ENCODE measurements around the gene ULK1.
A peak's percentile ranks its signal among the peaks of the same experiment; 100 is the strongest.
"Not testable (repeated sequence)": the region's sequence is repeated elsewhere in the genome, so short reads cannot be mapped to it uniquely, and the experiment has no call there.

ULK1 gene

GRCh38 chr12:131948713-131949430 is 54.5 kb downstream of the ULK1 start:
- intact Hi-C loops (cut with DNase I) = loop anchor here (2.0 to 5.0 kb wide), 2 partner anchors 20 to 112 kb away; partner anchors contain the start of gene PUS1
- peak in 2 of 42 donors; percentile 6 to 32 for DNase-seq

GRCh38 chr12:131949431-131950181 is 55.2 kb downstream of the ULK1 start, which contains the start of gene EP400:
Gene EP400, plus strand, starts transcription at chr12:131949942. Its CDS starts 10,678 bp downstream, at chr12:131960620.
- intact Hi-C loops (cut with DNase I) = loop anchor here (2.0 to 5.0 kb wide), 2 partner anchors 21 to 112 kb away; partner anchors contain the start of gene PUS1
- DNase-seq = peak; percentile 85 to 97 (median 94)

- intact Hi-C loops (cut with DNase I) = no loop called here
- peak in 15 of 42 donors; percentile 20 to 55 (median 36) for DNase-seq
Measured at GRCh38 chr12:131950182-131950913, 55.9 kb downstream of the ULK1 start.

DNA sequence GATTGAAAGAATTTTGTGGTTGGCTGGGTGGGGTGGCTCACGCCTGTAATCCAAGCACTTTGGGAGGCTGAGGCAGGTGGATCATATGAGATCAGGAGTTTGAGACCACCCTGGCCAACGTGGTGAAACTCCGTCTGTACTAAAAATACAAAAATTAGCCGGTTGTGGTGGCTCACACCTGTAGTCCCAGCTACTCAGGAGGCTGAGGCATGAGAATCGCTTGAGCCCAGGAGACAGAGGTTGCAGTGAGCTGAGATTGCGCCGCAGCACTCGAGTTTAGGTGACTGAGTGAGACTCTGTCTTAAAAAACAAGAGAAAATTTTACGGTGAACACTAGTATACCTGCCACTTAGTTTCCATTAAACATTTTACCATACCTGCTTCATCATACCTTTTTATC is 59.4 kb downstream of the ULK1 start:
- DNase-seq = peak in 2 of 42 donors; percentile 1 to 22
- intact Hi-C loops (cut with DNase I) = not testable (repeated sequence)

- intact Hi-C loops (cut with DNase I) = not testable (repeated sequence)
- peak in 3 of 42 donors; percentile 3 to 4 (median 4) for DNase-seq
Measured at GRCh38 chr12:131954460-131954859, 60.0 kb downstream of the ULK1 start.

GRCh38 chr12:131959116-131959515 is 64.7 kb downstream of the ULK1 start:
- DNase-seq = peak in 3 of 42 donors; percentile 2 to 26 (median 20)

GRCh38 chr12:131959641-131960589 is 65.5 kb downstream of the ULK1 start:
- peak in 6 of 42 donors; percentile 28 to 61 (median 30) for DNase-seq
- intact Hi-C loops (cut with DNase I) = no loop called here

More at GRCh38 chr12:131959116-131959515, 64.7 kb downstream of the ULK1 start:
- intact Hi-C loops (cut with DNase I) = no loop called here

GRCh38 chr12:131960590-131961325 is 66.3 kb downstream of the ULK1 start:
- peak in 22 of 42 donors; percentile 10 to 69 (median 44) for DNase-seq
- intact Hi-C loops (cut with DNase I) = not testable (repeated sequence)

- intact Hi-C loops (cut with DNase I); DNase-seq: not testable (repeated sequence)
Measured at GRCh38 chr12:131961328-131961727, 66.9 kb downstream of the ULK1 start.

DNA sequence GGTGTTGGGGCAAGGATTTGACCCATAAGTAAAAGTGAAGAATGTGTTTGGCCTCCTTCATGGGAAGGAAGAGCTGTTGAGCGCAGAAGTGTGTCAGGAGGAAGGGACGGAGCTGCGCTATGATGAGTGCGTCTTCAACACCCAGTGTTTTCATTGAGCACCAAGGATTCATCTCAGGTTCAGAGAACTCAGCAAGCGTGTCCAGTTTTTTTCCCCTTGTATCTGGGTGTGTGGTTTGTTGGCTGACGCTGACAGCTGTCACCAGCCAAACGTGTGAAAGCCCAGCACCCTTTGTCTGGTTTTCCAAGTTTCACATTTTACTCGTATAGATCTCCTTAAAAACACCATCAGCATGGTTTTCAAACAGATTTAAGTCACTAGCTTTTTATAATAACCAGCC is 67.6 kb downstream of the ULK1 start:
- peak in 4 of 42 donors; percentile 7 to 29 (median 12) for DNase-seq
- intact Hi-C loops (cut with DNase I) = no loop called here

DNA sequence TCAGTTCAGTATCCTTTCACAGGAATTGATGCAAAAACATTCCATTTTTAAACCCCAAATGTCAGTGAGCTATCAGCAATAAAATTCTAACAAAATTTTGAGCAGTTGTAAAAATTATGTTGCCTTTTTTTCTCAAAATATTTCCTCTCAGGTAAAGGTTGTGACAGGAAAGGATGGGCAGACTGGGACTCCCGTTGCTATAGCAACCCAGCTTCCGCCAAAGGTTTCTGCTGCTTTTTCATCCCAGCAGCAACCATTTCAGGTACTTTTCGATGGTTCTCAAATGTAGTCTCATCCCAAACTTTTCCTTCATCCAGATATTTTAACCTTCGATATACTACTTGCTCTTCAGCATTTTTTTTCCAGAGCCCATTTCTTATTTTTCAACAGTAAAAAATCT is 69.0 kb downstream of the ULK1 start:
- peak in 16 of 42 donors; percentile 14 to 69 (median 43) for DNase-seq
- intact Hi-C loops (cut with DNase I) = no loop called here

DNA sequence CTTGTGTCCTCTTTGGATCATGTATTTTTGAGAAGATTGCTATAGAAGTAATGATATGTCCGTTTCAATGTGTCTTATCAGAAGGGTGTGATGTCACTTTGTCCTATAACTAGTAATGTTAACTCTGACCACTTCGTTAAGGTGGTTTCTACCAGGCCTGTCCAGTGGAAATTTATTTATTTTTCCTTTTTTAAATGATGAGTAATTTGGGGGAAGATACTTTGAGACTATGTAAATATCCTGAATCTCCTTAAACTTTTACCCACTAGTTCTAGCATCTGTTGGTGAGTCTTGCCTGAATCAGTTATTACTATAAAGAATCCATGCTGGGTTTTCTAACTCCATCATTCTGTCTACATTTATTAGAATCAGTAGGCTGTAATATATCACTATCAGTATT is 70.7 kb downstream of the ULK1 start:
- DNase-seq = no peak
- intact Hi-C loops (cut with DNase I) = no loop called here

GRCh38 chr12:131971226-131971625 is 76.8 kb downstream of the ULK1 start:
- peak in 3 of 42 donors; percentile 4 to 15 (median 10) for DNase-seq
- intact Hi-C loops (cut with DNase I) = no loop called here
